Nephron (organoid): ENCODE measurements around the gene MYO1H.

ENCODE experiments used
- H3K27ac Mint-ChIP-seq, 3 experiments: 2 replicates each; pipeline ENCODE4 v1.8.0; 2020; ENCODE audit warnings: mixed read lengths in 3 of 3, mild to moderate bottlenecking in 2 of 3, moderate library complexity in 1 of 3
- H3K27me3 Mint-ChIP-seq: 2 replicates; pipeline ENCODE4 v1.8.0; 2021; ENCODE audit warnings: low read depth, mild to moderate bottlenecking, moderate library complexity, mixed read lengths
- H3K36me3 Mint-ChIP-seq: 2 replicates; pipeline ENCODE4 v1.8.0; 2020; ENCODE audit warnings: low read depth, mixed read lengths
- H3K4me1 Mint-ChIP-seq: 2 replicates; pipeline ENCODE4 v1.8.0; 2020; ENCODE audit warnings: mixed read lengths
- H3K4me3 Mint-ChIP-seq, 3 experiments: 2 replicates each; pipeline ENCODE4 v1.8.0; 2020; ENCODE audit warnings: mild to moderate bottlenecking in 3 of 3, mixed read lengths in 3 of 3, moderate library complexity in 2 of 3
- H3K9me3 Mint-ChIP-seq: 2 replicates; pipeline ENCODE4 v1.8.0; 2020; ENCODE audit warnings: mixed read lengths
- CTCF ChIP-seq, 3 experiments: fragments of 200-600 bp; sonication (generic); IDR thresholded peaks; one replicate each; pipeline ENCODE4 v1.5.0; 2021; ENCODE audit warnings: antibody characterized with exemption in 3 of 3; ENCODE audit not compliant: unreplicated experiment in 3 of 3

Gene MYO1H

GRCh38 chr12:109449845-109450532 is 102.3 kb downstream of the MYO1H start:
- no peak for TF ChIP-seq CTCF (IDR thresholded peaks at IDR 0.05; ENCODE audit: unreplicated experiment in 3 of 3)
- H3K27ac Mint-ChIP-seq: no peak overlapping the region
- no peaks in the 10 kb centered on the region for H3K9me3 Mint-ChIP-seq
- H3K4me3 Mint-ChIP-seq: no peak overlapping the region
- peaks cover 52% of the 10 kb centered on the region for H3K36me3 Mint-ChIP-seq
- peaks cover 7% of the 10 kb centered on the region for H3K4me1 Mint-ChIP-seq
- H3K27me3 Mint-ChIP-seq: no peaks in the 10 kb centered on the region

GRCh38 chr12:109450980-109451379 is 103.3 kb downstream of the MYO1H start:
- Mint-ChIP-seq H3K4me3 (no peak overlapping the region), H3K27ac (peak overlapping the region in 2 of 3 experiments; percentile 42 to 66), H3K4me1 (peaks cover 7% of the 10 kb centered on the region), H3K36me3 (peaks cover 59% of the 10 kb centered on the region), H3K27me3 (no peaks in the 10 kb centered on the region), H3K9me3 (no peaks in the 10 kb centered on the region)
- TF ChIP-seq CTCF (IDR thresholded peaks at IDR 0.05; ENCODE audit: unreplicated experiment in 3 of 3): no peak

DNA sequence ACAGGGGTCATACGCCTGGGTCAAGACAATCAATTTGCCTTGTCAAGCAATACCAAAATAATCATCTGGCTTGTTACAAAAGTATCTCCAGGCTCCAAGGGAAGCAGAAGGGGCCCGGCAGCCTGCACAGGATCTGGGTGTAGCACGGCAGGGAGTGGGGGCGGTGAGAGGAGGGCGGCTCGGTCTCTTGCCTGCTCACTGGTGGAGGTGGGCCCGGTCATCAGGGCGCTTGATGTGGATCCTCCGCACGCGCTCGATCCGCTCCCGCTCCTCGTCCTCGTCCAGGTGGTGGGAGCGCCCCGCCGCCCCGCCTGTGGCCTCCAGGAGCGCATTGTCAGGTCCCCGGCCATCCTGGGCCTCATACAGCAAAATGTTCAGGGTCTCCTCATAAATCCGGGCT is 103.7 kb downstream of the MYO1H start:
- Mint-ChIP-seq H3K4me3 (no peak overlapping the region), H3K4me1 (peaks cover 7% of the 10 kb centered on the region), H3K36me3 (peaks cover 63% of the 10 kb centered on the region), H3K27ac (peak overlapping the region in 2 of 3 experiments; percentile 42 to 66), H3K9me3 (no peaks in the 10 kb centered on the region), H3K27me3 (no peaks in the 10 kb centered on the region)
- no peak for TF ChIP-seq CTCF (IDR thresholded peaks at IDR 0.05; ENCODE audit: unreplicated experiment in 3 of 3)

- no peaks in the 10 kb centered on the region for H3K9me3 Mint-ChIP-seq
- no peak overlapping the region for H3K4me3 Mint-ChIP-seq
- no peaks in the 10 kb centered on the region for H3K27me3 Mint-ChIP-seq
- peak overlapping the region in 1 of 3 experiments; percentile 52 for H3K27ac Mint-ChIP-seq
- peaks cover 10% of the 10 kb centered on the region for H3K4me1 Mint-ChIP-seq
- TF ChIP-seq CTCF (IDR thresholded peaks at IDR 0.05; ENCODE audit: unreplicated experiment in 3 of 3): no peak
- peaks cover 74% of the 10 kb centered on the region for H3K36me3 Mint-ChIP-seq
These were observed 104.8 kb downstream of the MYO1H start for GRCh38 chr12:109452489-109452888.

- TF ChIP-seq CTCF (IDR thresholded peaks at IDR 0.05; ENCODE audit: unreplicated experiment in 3 of 3): no peak
- peaks cover 37% of the 10 kb centered on the region for H3K4me1 Mint-ChIP-seq
- H3K36me3 Mint-ChIP-seq: peaks cover 69% of the 10 kb centered on the region
- H3K27ac Mint-ChIP-seq: peak overlapping the region in 1 of 3 experiments; percentile 39
- H3K9me3 Mint-ChIP-seq: no peaks in the 10 kb centered on the region
- no peaks in the 10 kb centered on the region for H3K27me3 Mint-ChIP-seq
- no peak overlapping the region for H3K4me3 Mint-ChIP-seq
These were observed 108.0 kb downstream of the MYO1H start for GRCh38 chr12:109455706-109456105.

DNA sequence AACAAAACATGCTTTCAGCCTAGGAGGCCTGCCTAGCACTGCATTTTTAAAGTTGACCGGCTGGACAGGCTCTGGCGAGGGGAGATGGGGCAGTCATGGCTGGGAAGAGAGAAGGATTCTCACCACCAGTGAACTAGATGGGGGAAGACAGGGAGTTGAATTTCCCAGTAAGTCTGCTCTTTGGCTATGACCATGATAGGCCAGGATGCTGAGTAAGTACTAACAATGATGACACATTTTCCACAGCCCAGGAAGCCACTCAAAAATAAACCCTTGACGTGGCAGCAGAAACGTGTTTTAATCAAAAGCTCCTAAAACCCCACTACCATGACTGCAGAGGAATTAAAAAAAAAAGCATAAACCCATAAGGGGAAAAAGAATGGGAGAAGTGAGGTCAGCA is 110.4 kb downstream of the MYO1H start:
- Mint-ChIP-seq H3K27me3 (no peaks in the 10 kb centered on the region), H3K4me1 (peaks cover 52% of the 10 kb centered on the region), H3K36me3 (peaks cover 55% of the 10 kb centered on the region), H3K9me3 (no peaks in the 10 kb centered on the region), H3K4me3 (peak overlapping the region in 2 of 3 experiments; percentile 22 to 42), H3K27ac (peak overlapping the region; percentile 77 to 98 (median 93))
- TF ChIP-seq CTCF (IDR thresholded peaks at IDR 0.05; ENCODE audit: unreplicated experiment in 3 of 3): no peak
